Parathyroid adenoma (tissue), 2 donors: Measurements from ENCODE around the gene SMARCC2.

Experiments used
- H2AFZ ChIP-seq: fragments of 300-600 bp; sonication (generic); one replicate; pipeline ENCODE4 v1.7.0; 2017; ENCODE audit warnings: antibody characterized with exemption, mild to moderate bottlenecking
- H3K27ac ChIP-seq: fragments of 300-600 bp; sonication (generic); one replicate; pipeline ENCODE4 v1.7.0; 2017
- H3K27me3 ChIP-seq: fragments of 300-600 bp; sonication (generic); one replicate; pipeline ENCODE4 v1.7.0; 2017; ENCODE audit warnings: low read length; ENCODE audit not compliant: control insufficient read depth, insufficient read depth
- H3K36me3 ChIP-seq: fragments of 300-600 bp; sonication (generic); one replicate; pipeline ENCODE4 v1.7.0; 2017; ENCODE audit warnings: low read length; ENCODE audit not compliant: control insufficient read depth, insufficient read depth
- H3K4me1 ChIP-seq: fragments of 300-600 bp; sonication (generic); one replicate; pipeline ENCODE4 v1.7.0; 2017; ENCODE audit warnings: control low read depth
- H3K4me2 ChIP-seq: fragments of 300-600 bp; sonication (generic); one replicate; pipeline ENCODE4 v1.7.0; 2017; ENCODE audit warnings: low read length
- H3K4me3 ChIP-seq: fragments of 300-600 bp; sonication (generic); one replicate; pipeline ENCODE4 v1.7.0; 2017; ENCODE audit warnings: low read depth, low read length
- H3K79me2 ChIP-seq: fragments of 300-600 bp; sonication (generic); one replicate; pipeline ENCODE4 v1.7.0; 2017; ENCODE audit warnings: control low read depth
- H3K9ac ChIP-seq: fragments of 300-600 bp; sonication (generic); one replicate; pipeline ENCODE4 v1.7.0; 2017; ENCODE audit warnings: mild to moderate bottlenecking
- H3K9me3 ChIP-seq: fragments of 300-600 bp; sonication (generic); one replicate; pipeline ENCODE4 v1.7.0; 2017; ENCODE audit warnings: low read length; ENCODE audit not compliant: control insufficient read depth
- CTCF ChIP-seq: fragments of 300-600 bp; sonication (generic); IDR thresholded peaks from one replicate; pipeline ENCODE4 v1.7.0; 2017; ENCODE audit warnings: antibody characterized with exemption, mild to moderate bottlenecking
- donor health status: primary hyperparathyroidism.

SMARCC2 gene

GRCh38 chr12:56160193-56160763 lies 29.0 kb downstream of the SMARCC2 start:
- TF ChIP-seq CTCF, result no peak
- no peaks in the 10 kb centered on the region for H3K36me3 ChIP-seq
- H3K79me2 ChIP-seq, result peaks cover 22% of the 10 kb centered on the region
- H3K4me2 ChIP-seq, result peak overlapping the region; percentile 96
- peak overlapping the region; percentile 100 for H3K4me3 ChIP-seq
- no peaks in the 10 kb centered on the region for H3K27me3 ChIP-seq
- peak overlapping the region; percentile 17 for H3K9ac ChIP-seq
- peaks cover 27% of the 10 kb centered on the region for H3K4me1 ChIP-seq
- H3K27ac ChIP-seq, result peak overlapping the region; percentile 99
- H2AFZ ChIP-seq, result no peak overlapping the region
- no peaks in the 10 kb centered on the region for H3K9me3 ChIP-seq

GRCh38 chr12:56159482-56160192 lies 29.6 kb downstream of the SMARCC2 start:
- H3K79me2 ChIP-seq, result peaks cover 22% of the 10 kb centered on the region
- H3K4me3 ChIP-seq, result peak overlapping the region; percentile 100
- no peaks in the 10 kb centered on the region for H3K27me3 ChIP-seq
- H3K36me3 ChIP-seq, result no peaks in the 10 kb centered on the region
- no peaks in the 10 kb centered on the region for H3K9me3 ChIP-seq
- peak overlapping the region; percentile 97 for H3K9ac ChIP-seq
- no peak for TF ChIP-seq CTCF
- H3K4me1 ChIP-seq, result peaks cover 27% of the 10 kb centered on the region
- H2AFZ ChIP-seq, result no peak overlapping the region
- H3K4me2 ChIP-seq, result peak overlapping the region; percentile 96
- H3K27ac ChIP-seq, result peak overlapping the region; percentile 99

- H3K4me2 ChIP-seq, result peak overlapping the region; percentile 96
- no peak for TF ChIP-seq CTCF
- peak overlapping the region; percentile 99 for H3K27ac ChIP-seq
- peak overlapping the region; percentile 100 for H3K4me3 ChIP-seq
- H3K4me1 ChIP-seq, result peaks cover 27% of the 10 kb centered on the region
- H2AFZ ChIP-seq, result peak overlapping the region; percentile 53
- H3K36me3 ChIP-seq, result no peaks in the 10 kb centered on the region
- H3K27me3 ChIP-seq, result no peaks in the 10 kb centered on the region
- H3K79me2 ChIP-seq, result peaks cover 22% of the 10 kb centered on the region
- peak overlapping the region; percentile 97 for H3K9ac ChIP-seq
- H3K9me3 ChIP-seq, result no peaks in the 10 kb centered on the region
Measured at GRCh38 chr12:56158926-56159461, 30.3 kb downstream of the SMARCC2 start.

GRCh38 chr12:56158029-56158925 lies 31.0 kb downstream of the SMARCC2 start, which contains the start of gene MYL6:
TSS of gene MYL6 (plus strand) at chr12:56158359. CDS start at chr12:56158402, 43 bp downstream.
- Histone ChIP-seq H3K27ac (peak within 1 kb of the TSS; percentile 99), H3K79me2 (peaks cover 22% of the 10 kb centered on the region), H3K27me3 (no peaks in the 10 kb centered on the region), H3K9me3 (no peaks in the 10 kb centered on the region), H2AFZ (peak within 1 kb of the TSS; percentile 85), H3K4me1 (peaks cover 28% of the 10 kb centered on the region), H3K4me3 (peak within 1 kb of the TSS; percentile 100), H3K4me2 (peak within 1 kb of the TSS; percentile 96), H3K36me3 (no peaks in the 10 kb centered on the region), H3K9ac (peak within 1 kb of the TSS; percentile 97)
- TF ChIP-seq CTCF, result no peak
